GM12878 (cell line): Measurements from ENCODE around the gene MYO1D. TPM values are rescaled to one million over a fixed set of nuclear protein-coding genes. Genes with fewer than 3 reads are reported as not detected.

Experiments used
- ATAC-seq: fragments of 200-7000 bp; cut with Tn5 transposase; 3 replicates; pipeline ENCODE4 v1.9.1; 2020; ENCODE audit warnings: mild to moderate bottlenecking, moderate library complexity
- BruUV-seq: library from RNA; stranded (reverse); fragments of 400-500 nt; replicated peaks from 2 replicates; lab custom pipeline; 2021; lab: Mats Ljungman, UMichigan
- CTCF ChIA-PET: fragments of 300-600 bp; sonication (Branson Sonifier 250); formaldehyde crosslinking; extraction: SDS; loops from one replicate; lab custom pipeline; 2021; ENCODE audit warnings: inconsistent platforms; lab: Yijun Ruan, JAX
- POLR2A ChIA-PET: fragments of 350-600 bp; formaldehyde crosslinking; extraction: SDS; loops from one replicate; lab custom pipeline; 2021; ENCODE audit warnings: inconsistent platforms; lab: Charles Lee
- RAD21 ChIA-PET: fragments of 300-600 bp; sonication (Branson Sonifier 250); formaldehyde crosslinking; loops from one replicate; lab custom pipeline; 2023; ENCODE audit warnings: antibody characterized with exemption; ENCODE audit not compliant: unreplicated experiment; lab: Charles Lee
- SMC1A ChIA-PET: fragments of 300-600 bp; sonication (Branson Sonifier 250); formaldehyde crosslinking; loops from one replicate; lab custom pipeline; 2023; ENCODE audit not compliant: unreplicated experiment, uncharacterized antibody; lab: Charles Lee
- DNase-seq: peaks from one replicate; pipeline ENCODE4 v3.0.0-alpha.2; 2011; ENCODE audit warnings: low read depth, low spot score
- FAIRE-seq: peaks from 3 replicates; lab custom pipeline; 2011; peaks lifted over from hg19 to GRCh38; lab: Jason Lieb, UNC
- H2AFZ ChIP-seq: 2 replicates; pipeline ENCODE4 v1.6.0; 2011; ENCODE audit warnings: low read depth, low read length, control low read depth; ENCODE audit not compliant: control insufficient read depth
- H3K27ac ChIP-seq: 2 replicates; pipeline ENCODE4 v1.5.1; 2011; ENCODE audit warnings: control low read depth; ENCODE audit not compliant: control insufficient read depth, insufficient read depth
- H3K27me3 ChIP-seq, 2 experiments: replicated peaks in 1 of 2; 2 replicates each; pipeline versions ENCODE4 v1.6.0 to v1.6.1; 2011; ENCODE audit warnings: low read length in 1 of 2; ENCODE audit not compliant: control insufficient read depth in 2 of 2, insufficient read depth in 2 of 2
- H3K36me3 ChIP-seq, 2 experiments: 2 replicates each; pipeline ENCODE4 v1.5.1; 2011; ENCODE audit warnings: low read length in 1 of 2; ENCODE audit not compliant: control insufficient read depth in 2 of 2, insufficient read depth in 2 of 2
- H3K4me1 ChIP-seq: 2 replicates; pipeline ENCODE4 v1.6.1; 2011; ENCODE audit warnings: mild to moderate bottlenecking, low read length, moderate library complexity, mixed read lengths; ENCODE audit not compliant: control insufficient read depth, insufficient read depth
- H3K4me2 ChIP-seq: 2 replicates; pipeline ENCODE4 v1.6.0; 2011; ENCODE audit warnings: control low read depth; ENCODE audit not compliant: control insufficient read depth, insufficient read depth
- H3K4me3 ChIP-seq: fragments of 200-600 bp; sonication (generic); 2 replicates; pipeline ENCODE4 v1.5.1; 2016
- H3K79me2 ChIP-seq: 2 replicates; pipeline ENCODE4 v1.6.0; 2011; ENCODE audit warnings: low read length; ENCODE audit not compliant: control insufficient read depth, insufficient read depth
- H3K9ac ChIP-seq: 2 replicates; pipeline ENCODE4 v1.8.0; 2011; ENCODE audit warnings: low read length, control low read depth, mixed read lengths; ENCODE audit not compliant: control insufficient read depth, insufficient read depth
- H3K9me3 ChIP-seq: replicated peaks from 3 replicates; pipeline ENCODE4 v1.5.1; 2011; ENCODE audit warnings: mild to moderate bottlenecking, low read length; ENCODE audit not compliant: control insufficient read depth, insufficient read depth
- H4K20me1 ChIP-seq: 2 replicates; pipeline ENCODE4 v1.6.0; 2011; ENCODE audit not compliant: control insufficient read depth, insufficient read depth
- BMI1 ChIP-seq: fragments of 450-650 bp; IDR thresholded peaks from 2 replicates; pipeline ENCODE4 v1.6.1; 2016; ENCODE audit warnings: mild to moderate bottlenecking, moderate library complexity, borderline replicate concordance
- CTCF ChIP-seq, 3 experiments: IDR thresholded peaks in 2 of 3; conservative IDR thresholded peaks in 1 of 3; 2 replicates each; pipeline ENCODE4 v1.5.1; 2011; ENCODE audit warnings: low read depth in 3 of 3, low read length in 3 of 3, mild to moderate bottlenecking in 3 of 3, control low read depth in 2 of 3, moderate library complexity in 2 of 3, inconsistent platforms in 1 of 3, mixed read lengths in 1 of 3; ENCODE audit not compliant: control insufficient read depth in 2 of 3, insufficient read depth in 1 of 3; ENCODE audit errors: extremely low read depth in 1 of 3
- FOS ChIP-seq: IDR thresholded peaks from 3 replicates; pipeline ENCODE4 v1.6.1; 2011; ENCODE audit warnings: borderline replicate concordance; ENCODE audit not compliant: insufficient read length; ENCODE audit errors: extremely low read depth
- HDAC6 ChIP-seq: fragments of 200-600 bp; sonication (generic); IDR thresholded peaks from one replicate; pipeline ENCODE4 v1.8.0; 2017; ENCODE audit warnings: antibody characterized with exemption; ENCODE audit not compliant: unreplicated experiment
- JUNB ChIP-seq: IDR thresholded peaks from 2 replicates; pipeline ENCODE4 v1.6.1; 2016; ENCODE audit warnings: antibody characterized with exemption, mild to moderate bottlenecking
- LARP7 ChIP-seq: fragments of 450-650 bp; IDR thresholded peaks from 2 replicates; pipeline ENCODE4 v1.6.1; 2017; ENCODE audit warnings: mild to moderate bottlenecking
- MXI1 ChIP-seq: fragments of 150-350 bp; IDR thresholded peaks from 2 replicates; pipeline ENCODE4 v1.6.1; 2011; ENCODE audit warnings: low read depth, mild to moderate bottlenecking, inconsistent platforms, low read length, improper control_type of control experiment
- NFIC ChIP-seq: IDR thresholded peaks from 2 replicates; pipeline ENCODE4 v1.6.1; 2012; ENCODE audit warnings: low read depth, mild to moderate bottlenecking, inconsistent platforms, low read length, moderate library complexity
- SIX5 ChIP-seq: IDR thresholded peaks from 2 replicates; pipeline ENCODE4 v1.6.1; 2011; ENCODE audit warnings: mild to moderate bottlenecking, low read depth, low read length, moderate library complexity; ENCODE audit not compliant: severe bottlenecking
- STAT3 ChIP-seq: IDR thresholded peaks from 2 replicates; pipeline ENCODE4 v1.6.1; 2011; ENCODE audit warnings: low read depth, low read length, improper control_type of control experiment
- TAF1 ChIP-seq: IDR thresholded peaks from 2 replicates; pipeline ENCODE4 v1.6.1; 2011; ENCODE audit warnings: mild to moderate bottlenecking, low read depth, low read length, borderline replicate concordance
- WRNIP1 ChIP-seq: IDR thresholded peaks from 2 replicates; pipeline ENCODE4 v1.6.1; 2011; ENCODE audit warnings: low read depth, low read length, improper control_type of control experiment, borderline replicate concordance
- WGBS: methylation state at CpG from one replicate; pipeline ENCODE4 v1.1.6; 2016; ENCODE audit warnings: low lambda C conversion rate; ENCODE audit not compliant: insufficient replicate concordance, insufficient coverage; ENCODE audit errors: missing lambda C conversion rate; 5-methylcytosine and 5-hydroxymethylcytosine counted together
- in situ Hi-C: fragments of 300-500 bp; cut with MboI; formaldehyde crosslinking; loops from 9 replicates; pipeline ENCODE4 v1.14.3; 2018; ENCODE audit warnings: mixed read lengths
- intact Hi-C: fragments of 100-400 bp; cut with micrococcal nuclease; formaldehyde crosslinking; loops from one replicate; pipeline ENCODE4 v1.14.2; 2022; ENCODE audit not compliant: unreplicated experiment
- polyA plus RNA-seq, 11 experiments: library from polyadenylated mRNA; depleted of rRNA in 4 of 11; unstranded in 6 of 11; stranded (reverse) in 5 of 11; fragments of >200 nt; fragmentation: Nextera tagmentation in 4 of 11; fragmentation: Illumina TruSeq in 1 of 11; extraction: Ambion mirVana in 4 of 11; extraction: Trizol in 1 of 11; gene quantifications; 1 replicate in 1 of 11; 2 replicates in 10 of 11; pipeline versions ENCODE4 v1.2.1 to v1.2.3, GENCODE V29; 2011 to 2016; ENCODE audit warnings: inconsistent platforms in 2 of 11, missing spikeins in 2 of 11, low read depth in 1 of 11
- total RNA-seq, 4 experiments: library from RNA; depleted of rRNA in 3 of 4; stranded (reverse); fragments of >200 nt in 3 of 4; fragmentation: Illumina TruSeq in 1 of 4; extraction: Trizol in 1 of 4; gene quantifications; 2 replicates each; pipeline versions ENCODE4 v1.2.1 to v1.2.3, GENCODE V29; 2013 to 2021
- TF ChIP-seq, protein P1 (sequence below): IDR thresholded peaks from 2 replicates; pipeline ENCODE4 v1.6.1; 2011; ENCODE audit warnings: mild to moderate bottlenecking, low read depth, low read length, moderate library complexity; ENCODE audit not compliant: insufficient replicate concordance
- TF ChIP-seq, protein P2 (sequence below): fragments of 450-650 bp; IDR thresholded peaks from 2 replicates; pipeline ENCODE4 v1.6.1; 2016; ENCODE audit warnings: mild to moderate bottlenecking
- TF ChIP-seq, protein P3 (sequence below): fragments of 450-650 bp; IDR thresholded peaks from 2 replicates; pipeline ENCODE4 v1.6.1; 2017; ENCODE audit warnings: mild to moderate bottlenecking, low read depth, inconsistent platforms; ENCODE audit not compliant: poor library complexity, severe bottlenecking

Gene MYO1D
- total and polyA plus RNA-seq, 10 of the 15 experiments (the other 5 are each of a cell fraction or from before 2014, with no cell fraction given) = 1.8 to 37.7 (median 25.4) TPM

DNA sequence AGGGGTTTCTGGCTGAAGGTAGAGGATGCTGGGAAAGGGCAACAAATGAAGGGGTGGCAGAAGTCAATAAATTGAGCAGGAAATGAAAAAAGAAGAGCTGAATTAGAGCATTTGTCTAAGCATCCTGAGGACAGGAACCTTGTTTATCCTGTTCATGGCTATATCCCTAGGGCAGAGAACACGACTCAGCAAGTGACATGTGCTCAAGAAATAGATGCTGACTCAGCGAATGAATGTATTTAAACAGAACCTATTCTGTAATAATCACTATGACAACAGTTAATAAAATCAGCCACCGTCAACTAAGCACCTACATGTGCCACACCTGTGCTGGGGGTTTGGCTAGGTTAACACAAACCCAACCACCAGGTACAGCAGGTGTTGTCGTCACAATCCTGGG is 309.8 kb downstream of the MYO1D start (continued):
- no peak for TF ChIP-seq TAF1

GRCh38 chr17:32566303-32566702 is 310.6 kb downstream of the MYO1D start:
- in situ Hi-C loops (no loop called here), intact Hi-C loops (no loop called here)
- Histone ChIP-seq H3K9me3 (no peaks in the 10 kb centered on the region), H3K27ac (no peak overlapping the region), H3K4me1 (peaks cover 57% of the 10 kb centered on the region), H3K4me3 (no peak overlapping the region), H2AFZ (no peak overlapping the region), H3K27me3 (no peaks in the 10 kb centered on the region), H4K20me1 (no peaks in the 10 kb centered on the region), H3K9ac (no peak overlapping the region), H3K4me2 (no peak overlapping the region), H3K36me3 (no peaks in the 10 kb centered on the region; a peak in 1 of 4 replicates), H3K79me2 (no peaks in the 10 kb centered on the region)
- ATAC-seq = no peak
- no TSS peak for BruUV-seq
- 85% methylated on average over 5 of the region's 5 CpGs for WGBS
- ChIA-PET RAD21 (interaction anchor here (0.8 to 3.2 kb wide), 3 partner anchors 20 to 42 kb away, joined by 3 to 21 read pairs (median 3); no protein-coding TSS in a partner anchor), SMC1A (interaction anchor here (0.7 to 12.1 kb wide), 6 partner anchors 14 to 943 kb away, joined by 3 to 237 read pairs (median 4); no protein-coding TSS in a partner anchor), CTCF (interaction anchor here (0.9 to 1.5 kb wide), 5 partner anchors 12 to 104 kb away, joined by 3 read pairs; no protein-coding TSS in a partner anchor), POLR2A (interaction anchor here (0.8 to 1.5 kb wide), 5 partner anchors 9 to 61 kb away, joined by 3 read pairs; no protein-coding TSS in a partner anchor)
- no peak for FAIRE-seq
- DNase-seq = no peak
- TF ChIP-seq, protein P1, sequence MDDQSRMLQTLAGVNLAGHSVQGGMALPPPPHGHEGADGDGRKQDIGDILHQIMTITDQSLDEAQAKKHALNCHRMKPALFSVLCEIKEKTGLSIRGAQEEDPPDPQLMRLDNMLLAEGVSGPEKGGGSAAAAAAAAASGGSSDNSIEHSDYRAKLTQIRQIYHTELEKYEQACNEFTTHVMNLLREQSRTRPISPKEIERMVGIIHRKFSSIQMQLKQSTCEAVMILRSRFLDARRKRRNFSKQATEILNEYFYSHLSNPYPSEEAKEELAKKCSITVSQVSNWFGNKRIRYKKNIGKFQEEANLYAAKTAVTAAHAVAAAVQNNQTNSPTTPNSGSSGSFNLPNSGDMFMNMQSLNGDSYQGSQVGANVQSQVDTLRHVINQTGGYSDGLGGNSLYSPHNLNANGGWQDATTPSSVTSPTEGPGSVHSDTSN = no peak
- TF ChIP-seq SIX5 = no peak
- no peak for TF ChIP-seq JUNB
- no peak for TF ChIP-seq HDAC6
- TF ChIP-seq NFIC = no peak
- TF ChIP-seq, protein P2, sequence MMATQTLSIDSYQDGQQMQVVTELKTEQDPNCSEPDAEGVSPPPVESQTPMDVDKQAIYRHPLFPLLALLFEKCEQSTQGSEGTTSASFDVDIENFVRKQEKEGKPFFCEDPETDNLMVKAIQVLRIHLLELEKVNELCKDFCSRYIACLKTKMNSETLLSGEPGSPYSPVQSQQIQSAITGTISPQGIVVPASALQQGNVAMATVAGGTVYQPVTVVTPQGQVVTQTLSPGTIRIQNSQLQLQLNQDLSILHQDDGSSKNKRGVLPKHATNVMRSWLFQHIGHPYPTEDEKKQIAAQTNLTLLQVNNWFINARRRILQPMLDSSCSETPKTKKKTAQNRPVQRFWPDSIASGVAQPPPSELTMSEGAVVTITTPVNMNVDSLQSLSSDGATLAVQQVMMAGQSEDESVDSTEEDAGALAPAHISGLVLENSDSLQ = no peak
- TF ChIP-seq WRNIP1 = no peak
- TF ChIP-seq BMI1 = no peak
- TF ChIP-seq LARP7 = no peak
- TF ChIP-seq STAT3 = no peak
- TF ChIP-seq MXI1 = no peak
- no peak for TF ChIP-seq FOS
- TF ChIP-seq CTCF (IDR thresholded peaks at IDR 0.05 in 2 of 3, conservative IDR thresholded peaks at IDR 0.05 in 1 of 3; ENCODE audit: control insufficient read depth in 2 of 3, extremely low read depth in 1 of 3, insufficient read depth in 1 of 3, low read depth in 3 of 3, low read length in 3 of 3) = no peak
- TF ChIP-seq, protein P3, sequence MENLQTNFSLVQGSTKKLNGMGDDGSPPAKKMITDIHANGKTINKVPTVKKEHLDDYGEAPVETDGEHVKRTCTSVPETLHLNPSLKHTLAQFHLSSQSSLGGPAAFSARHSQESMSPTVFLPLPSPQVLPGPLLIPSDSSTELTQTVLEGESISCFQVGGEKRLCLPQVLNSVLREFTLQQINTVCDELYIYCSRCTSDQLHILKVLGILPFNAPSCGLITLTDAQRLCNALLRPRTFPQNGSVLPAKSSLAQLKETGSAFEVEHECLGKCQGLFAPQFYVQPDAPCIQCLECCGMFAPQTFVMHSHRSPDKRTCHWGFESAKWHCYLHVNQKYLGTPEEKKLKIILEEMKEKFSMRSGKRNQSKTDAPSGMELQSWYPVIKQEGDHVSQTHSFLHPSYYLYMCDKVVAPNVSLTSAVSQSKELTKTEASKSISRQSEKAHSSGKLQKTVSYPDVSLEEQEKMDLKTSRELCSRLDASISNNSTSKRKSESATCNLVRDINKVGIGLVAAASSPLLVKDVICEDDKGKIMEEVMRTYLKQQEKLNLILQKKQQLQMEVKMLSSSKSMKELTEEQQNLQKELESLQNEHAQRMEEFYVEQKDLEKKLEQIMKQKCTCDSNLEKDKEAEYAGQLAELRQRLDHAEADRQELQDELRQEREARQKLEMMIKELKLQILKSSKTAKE = no peak
